Activated naive CD4-positive, alpha-beta T cell treated with anti-CD3 and anti-CD28 coated beads, Interleukin-2, amount 10 ng/mL, durations not matched to agents 7 days and 5 days (primary cell): ENCODE results near the gene TTLL9.

Experiments
- CTCF ChIA-PET: fragments of 350-600 bp; sonication (Branson Sonifier 250); formaldehyde crosslinking; loops from one replicate; lab custom pipeline; 2021; ENCODE audit warnings: antibody characterized with exemption; lab: Charles Lee
- DNase-seq: peaks from one replicate; pipeline ENCODE4 v3.0.0-alpha.2; 2020
- H3K27ac Mint-ChIP-seq: one replicate; pipeline ENCODE4 v1.8.0; 2021; ENCODE audit warnings: mild to moderate bottlenecking, moderate library complexity, mixed read lengths
- H3K27me3 Mint-ChIP-seq: one replicate; pipeline ENCODE4 v1.8.0; 2021; ENCODE audit warnings: mild to moderate bottlenecking, mixed read lengths
- H3K36me3 Mint-ChIP-seq: one replicate; pipeline ENCODE4 v1.8.0; 2021; ENCODE audit warnings: mixed read lengths
- H3K4me1 Mint-ChIP-seq: one replicate; pipeline ENCODE4 v1.8.0; 2021; ENCODE audit warnings: mixed read lengths
- H3K4me3 Mint-ChIP-seq: one replicate; pipeline ENCODE4 v1.8.0; 2021; ENCODE audit warnings: mild to moderate bottlenecking, moderate library complexity, mixed read lengths
- H3K9me3 Mint-ChIP-seq: one replicate; pipeline ENCODE4 v1.8.0; 2021; ENCODE audit warnings: mixed read lengths

Gene TTLL9

GRCh38 chr20:31868853-31869672 is 1.4 kb upstream of the TTLL9 start:
- H3K9me3 Mint-ChIP-seq: no peaks in the 10 kb centered on the region
- H3K4me1 Mint-ChIP-seq: peaks cover 12% of the 10 kb centered on the region
- H3K4me3 Mint-ChIP-seq: peak overlapping the region; percentile 10
- H3K27ac Mint-ChIP-seq: no peak overlapping the region
- peaks cover 3% of the 10 kb centered on the region for H3K36me3 Mint-ChIP-seq
- no peak for DNase-seq
- peaks cover 63% of the 10 kb centered on the region for H3K27me3 Mint-ChIP-seq
- CTCF ChIA-PET: interaction anchor here (1.1 kb wide), 1 partner anchor 17 kb away, joined by 3 read pairs; no protein-coding TSS in a partner anchor

GRCh38 chr20:31869673-31869941 is 827 bp upstream of the TTLL9 start:
- CTCF ChIA-PET: no interaction called here
- H3K27me3 Mint-ChIP-seq: peaks cover 68% of the 10 kb centered on the region
- no peak overlapping the region for H3K27ac Mint-ChIP-seq
- peak overlapping the region; percentile 59 for H3K4me3 Mint-ChIP-seq
- H3K36me3 Mint-ChIP-seq: peaks cover 3% of the 10 kb centered on the region
- H3K9me3 Mint-ChIP-seq: no peaks in the 10 kb centered on the region
- DNase-seq: no peak
- peaks cover 12% of the 10 kb centered on the region for H3K4me1 Mint-ChIP-seq

GRCh38 chr20:31870726-31871617 is 538 bp downstream of the TTLL9 start:
- H3K9me3 Mint-ChIP-seq: no peaks in the 10 kb centered on the region
- CTCF ChIA-PET: interaction anchor here (1.0 to 2.0 kb wide), 2 partner anchors 18 to 21 kb away, joined by 5 to 9 read pairs; no protein-coding TSS in a partner anchor
- peaks cover 3% of the 10 kb centered on the region for H3K36me3 Mint-ChIP-seq
- H3K4me1 Mint-ChIP-seq: peaks cover 12% of the 10 kb centered on the region
- peak overlapping the region; percentile 58 for H3K4me3 Mint-ChIP-seq
- DNase-seq: no peak
- H3K27ac Mint-ChIP-seq: no peak overlapping the region
- peaks cover 70% of the 10 kb centered on the region for H3K27me3 Mint-ChIP-seq

GRCh38 chr20:31871618-31871954 is 1.2 kb downstream of the TTLL9 start:
- H3K9me3 Mint-ChIP-seq: no peaks in the 10 kb centered on the region
- CTCF ChIA-PET: interaction anchor here (1.0 to 2.0 kb wide), 2 partner anchors 19 to 21 kb away, joined by 5 to 9 read pairs; no protein-coding TSS in a partner anchor
- no peak for DNase-seq
- H3K4me3 Mint-ChIP-seq: no peak overlapping the region
- peaks cover 74% of the 10 kb centered on the region for H3K27me3 Mint-ChIP-seq
- no peak overlapping the region for H3K27ac Mint-ChIP-seq
- peaks cover 3% of the 10 kb centered on the region for H3K36me3 Mint-ChIP-seq
- peaks cover 12% of the 10 kb centered on the region for H3K4me1 Mint-ChIP-seq

- no peak for DNase-seq
- H3K9me3 Mint-ChIP-seq: no peaks in the 10 kb centered on the region
- CTCF ChIA-PET: interaction anchor here (1.0 to 2.0 kb wide), 2 partner anchors 18 to 20 kb away, joined by 4 to 9 read pairs; no protein-coding TSS in a partner anchor
- peaks cover 3% of the 10 kb centered on the region for H3K36me3 Mint-ChIP-seq
- H3K27ac Mint-ChIP-seq: no peak overlapping the region
- H3K4me1 Mint-ChIP-seq: peaks cover 12% of the 10 kb centered on the region
- H3K27me3 Mint-ChIP-seq: peaks cover 69% of the 10 kb centered on the region
- no peak overlapping the region for H3K4me3 Mint-ChIP-seq
Observed at GRCh38 chr20:31872406-31872805, 2.0 kb downstream of the TTLL9 start.

GRCh38 chr20:31875671-31876070 is 5.2 kb downstream of the TTLL9 start:
- Mint-ChIP-seq H3K4me1 (peaks cover 18% of the 10 kb centered on the region), H3K27me3 (peaks cover 65% of the 10 kb centered on the region), H3K9me3 (no peaks in the 10 kb centered on the region), H3K36me3 (peaks cover 2% of the 10 kb centered on the region), H3K4me3 (no peak overlapping the region), H3K27ac (no peak overlapping the region)
- CTCF ChIA-PET: no interaction called here
- no peak for DNase-seq

- Mint-ChIP-seq H3K9me3 (no peaks in the 10 kb centered on the region), H3K4me1 (peaks cover 18% of the 10 kb centered on the region), H3K36me3 (peaks cover 2% of the 10 kb centered on the region)
Observed at GRCh38 chr20:31877684-31878083, 7.2 kb downstream of the TTLL9 start.

GRCh38 chr20:31879143-31879987 is 8.9 kb downstream of the TTLL9 start:
- peak; percentile 87 for DNase-seq
- H3K4me1 Mint-ChIP-seq: peaks cover 18% of the 10 kb centered on the region
- peak overlapping the region; percentile 45 for H3K27ac Mint-ChIP-seq
- no peaks in the 10 kb centered on the region for H3K9me3 Mint-ChIP-seq
- H3K4me3 Mint-ChIP-seq: peak overlapping the region; percentile 85
- CTCF ChIA-PET: interaction anchor here (0.7 to 2.8 kb wide), 2 partner anchors 33 to 73 kb away, joined by 3 to 12 read pairs; partner anchors contain the start of gene PDRG1
- peaks cover 44% of the 10 kb centered on the region for H3K27me3 Mint-ChIP-seq
- peaks cover 2% of the 10 kb centered on the region for H3K36me3 Mint-ChIP-seq

More at GRCh38 chr20:31877684-31878083, 7.2 kb downstream of the TTLL9 start:
- Mint-ChIP-seq H3K27ac (no peak overlapping the region), H3K27me3 (peaks cover 58% of the 10 kb centered on the region), H3K4me3 (no peak overlapping the region)
- no peak for DNase-seq
- CTCF ChIA-PET: no interaction called here

- peaks cover 18% of the 10 kb centered on the region for H3K4me1 Mint-ChIP-seq
- H3K27me3 Mint-ChIP-seq: peaks cover 48% of the 10 kb centered on the region
- peaks cover 2% of the 10 kb centered on the region for H3K36me3 Mint-ChIP-seq
- no peaks in the 10 kb centered on the region for H3K9me3 Mint-ChIP-seq
- no peak overlapping the region for H3K4me3 Mint-ChIP-seq
- H3K27ac Mint-ChIP-seq: no peak overlapping the region
- no peak for DNase-seq
- CTCF ChIA-PET: interaction anchor here (1.1 to 2.8 kb wide), 2 partner anchors 29 to 70 kb away, joined by 4 to 12 read pairs; partner anchors contain the start of gene PDRG1
Observed at GRCh38 chr20:31881945-31882344, 11.5 kb downstream of the TTLL9 start.

- H3K9me3 Mint-ChIP-seq: no peaks in the 10 kb centered on the region
- H3K4me3 Mint-ChIP-seq: no peak overlapping the region
- DNase-seq: no peak
- CTCF ChIA-PET: no interaction called here
- H3K4me1 Mint-ChIP-seq: peaks cover 18% of the 10 kb centered on the region
- peaks cover 2% of the 10 kb centered on the region for H3K36me3 Mint-ChIP-seq
- no peak overlapping the region for H3K27ac Mint-ChIP-seq
- H3K27me3 Mint-ChIP-seq: peaks cover 49% of the 10 kb centered on the region
Observed at GRCh38 chr20:31883829-31884228, 13.4 kb downstream of the TTLL9 start.

GRCh38 chr20:31890646-31891045 is 20.2 kb downstream of the TTLL9 start:
- Mint-ChIP-seq H3K4me1 (no peaks in the 10 kb centered on the region), H3K9me3 (no peaks in the 10 kb centered on the region), H3K27ac (no peak overlapping the region), H3K4me3 (no peak overlapping the region), H3K27me3 (peaks cover 36% of the 10 kb centered on the region), H3K36me3 (no peaks in the 10 kb centered on the region)
- CTCF ChIA-PET: no interaction called here
- DNase-seq: no peak

- H3K36me3 Mint-ChIP-seq: no peaks in the 10 kb centered on the region
- H3K4me3 Mint-ChIP-seq: no peak overlapping the region
- H3K4me1 Mint-ChIP-seq: no peaks in the 10 kb centered on the region
- no peak overlapping the region for H3K27ac Mint-ChIP-seq
- CTCF ChIA-PET: no interaction called here
- peaks cover 18% of the 10 kb centered on the region for H3K27me3 Mint-ChIP-seq
- DNase-seq: no peak
- no peaks in the 10 kb centered on the region for H3K9me3 Mint-ChIP-seq
Observed at GRCh38 chr20:31894980-31895675, 24.7 kb downstream of the TTLL9 start.

- Mint-ChIP-seq H3K9me3 (no peaks in the 10 kb centered on the region), H3K27me3 (peaks cover 13% of the 10 kb centered on the region), H3K27ac (no peak overlapping the region), H3K36me3 (no peaks in the 10 kb centered on the region), H3K4me1 (no peaks in the 10 kb centered on the region), H3K4me3 (no peak overlapping the region)
- CTCF ChIA-PET: interaction anchor here (0.9 kb wide), 1 partner anchor 54 kb away, joined by 4 read pairs; no protein-coding TSS in a partner anchor
- no peak for DNase-seq
Observed at GRCh38 chr20:31896049-31896448, 25.6 kb downstream of the TTLL9 start.
